K562 (cell line): ENCODE results near the gene VPS18. TPM values are rescaled to one million over a fixed set of nuclear protein-coding genes. Genes with fewer than 3 reads are reported as not detected.

Experiments used
- ETV6 ChIP-seq, 3 experiments: fragments of 150-350 bp in 1 of 3; sonication (generic) in 1 of 3; formaldehyde crosslinking in 1 of 3; IDR thresholded peaks; 2 replicates each; pipeline versions ENCODE4 v1.6.1 to v1.8.0; 2014 to 2022; ENCODE audit warnings: borderline replicate concordance in 2 of 3, low read depth in 2 of 3, antibody characterized with exemption in 1 of 3, low read length in 1 of 3, mild to moderate bottlenecking in 1 of 3, missing genetic modification reagents in 1 of 3
- FOXA1 ChIP-seq: fragments of 450-650 bp; IDR thresholded peaks from 2 replicates; pipeline ENCODE4 v1.6.1; 2016; ENCODE audit warnings: mild to moderate bottlenecking, borderline replicate concordance
- KLF16 ChIP-seq: IDR thresholded peaks from 2 replicates; pipeline ENCODE4 v1.6.1; 2016; ENCODE audit warnings: antibody characterized with exemption
- L3MBTL2 ChIP-seq: fragments of 450-650 bp; IDR thresholded peaks from 2 replicates; pipeline ENCODE4 v1.6.1; 2016; ENCODE audit warnings: mild to moderate bottlenecking, moderate library complexity
- NEUROD1 ChIP-seq: fragments of 150-350 bp; IDR thresholded peaks from 2 replicates; pipeline ENCODE4 v1.6.1; 2014; ENCODE audit warnings: borderline replicate concordance, low read length, low read depth; ENCODE audit not compliant: partially characterized antibody
- NONO ChIP-seq, 2 experiments: fragments of 200-400 bp in 1 of 2; fragments of 450-650 bp in 1 of 2; formaldehyde crosslinking in 1 of 2; IDR thresholded peaks; 2 replicates each; pipeline ENCODE4 v1.6.1; 2017; ENCODE audit warnings: low read depth in 2 of 2, mild to moderate bottlenecking in 2 of 2, moderate library complexity in 2 of 2, low read length in 1 of 2
- PYGO2 ChIP-seq: fragments of 450-650 bp; IDR thresholded peaks from 2 replicates; pipeline ENCODE4 v1.6.1; 2016; ENCODE audit warnings: mild to moderate bottlenecking, missing genetic modification characterization, moderate library complexity, missing compliant biosample characterization
- SAFB ChIP-seq: fragments of 200-400 bp; formaldehyde crosslinking; IDR thresholded peaks from 2 replicates; pipeline ENCODE4 v1.6.1; 2017; ENCODE audit warnings: low read depth, low read length, borderline replicate concordance
- SAP30 ChIP-seq: fragments of 200-600 bp; sonication (generic); IDR thresholded peaks from 2 replicates; pipeline ENCODE4 v1.6.1; 2012; ENCODE audit warnings: borderline replicate concordance, low read depth, mild to moderate bottlenecking, moderate library complexity, low read length, control low read depth, inconsistent platforms; ENCODE audit not compliant: insufficient read depth, poor library complexity, severe bottlenecking
- SMARCB1 ChIP-seq: IDR thresholded peaks from 2 replicates; pipeline ENCODE4 v1.6.1; 2011; ENCODE audit warnings: improper control_type of control experiment, low read depth; ENCODE audit not compliant: insufficient read length
- SNRNP70 ChIP-seq: fragments of 200-400 bp; formaldehyde crosslinking; optimal IDR thresholded peaks from 2 replicates; pipeline ENCODE3; 2017; ENCODE audit warnings: low read depth, low read length
- TARDBP ChIP-seq: fragments of 450-650 bp; IDR thresholded peaks from 2 replicates; pipeline ENCODE4 v1.6.1; 2016
- XRCC3 ChIP-seq: fragments of 450-650 bp; IDR thresholded peaks from 2 replicates; pipeline ENCODE4 v1.6.1; 2017; ENCODE audit warnings: mild to moderate bottlenecking, moderate library complexity
- ZHX1 ChIP-seq: fragments of 150-350 bp; conservative IDR thresholded peaks from 2 replicates; pipeline ENCODE4 v1.6.1; 2014; ENCODE audit warnings: low read length
- ZNF174 ChIP-seq: fragments of 250-450 bp; sonication (Bioruptor Pico); IDR thresholded peaks from 2 replicates; pipeline ENCODE4 v1.4.0; 2020; ENCODE audit warnings: mild to moderate bottlenecking
- ZNF592 ChIP-seq: fragments of 450-650 bp; IDR thresholded peaks from 2 replicates; pipeline ENCODE4 v1.6.1; 2017; ENCODE audit warnings: antibody characterized with exemption, mild to moderate bottlenecking
- polyA plus RNA-seq, 8 experiments: library from polyadenylated mRNA; depleted of rRNA in 4 of 8; stranded (reverse) in 5 of 8; unstranded in 3 of 8; fragments of >200 nt; fragmentation: Nextera tagmentation in 2 of 8; fragmentation: Illumina TruSeq in 1 of 8; extraction: Ambion mirVana in 2 of 8; extraction: Trizol in 1 of 8; gene quantifications; 2 replicates each; pipeline versions ENCODE4 v1.2.1 to v1.2.3, GENCODE V29; 2011 to 2014; ENCODE audit warnings: inconsistent platforms in 1 of 8, missing spikeins in 1 of 8
- total RNA-seq, 7 experiments: library from RNA; depleted of rRNA in 6 of 7; stranded (reverse); fragments of >200 nt in 6 of 7; fragmentation: Illumina TruSeq in 2 of 7; extraction: Trizol in 2 of 7; gene quantifications; 2 replicates each; pipeline versions ENCODE4 v1.2.1 to v1.2.3, GENCODE V29; 2011 to 2021; ENCODE audit warnings: low replicate concordance in 1 of 7
- TF ChIP-seq, protein P1 (sequence below): IDR thresholded peaks from 2 replicates; pipeline ENCODE4 v1.6.1; 2011; ENCODE audit warnings: borderline replicate concordance, low read depth, mild to moderate bottlenecking, moderate library complexity, low read length; ENCODE audit not compliant: insufficient read depth, poor library complexity, severe bottlenecking

Gene VPS18
- total and polyA plus RNA-seq, 9 of the 15 experiments (the other 6 are each of a cell fraction or from before 2014, with no cell fraction given) = 0.73 to 19.9 (median 8.5) TPM

- peak in 1 of 2 experiments; percentile 81; a peak in 3 of 4 replicates for TF ChIP-seq NONO (IDR thresholded peaks at IDR 0.05; ENCODE audit: low read depth in 2 of 2, low read length in 1 of 2)
- TF ChIP-seq ZNF592 = peak; percentile 48; the same call in 1 of the 2 replicates
- TF ChIP-seq KLF16 = 0 out of 2 replicates have a peak, but pooled peaks have one; percentile 5
- no peak for TF ChIP-seq ZNF174
- no peak for TF ChIP-seq FOXA1
- no peak for TF ChIP-seq SMARCB1
- no peak for TF ChIP-seq SAFB
- TF ChIP-seq, protein P1, sequence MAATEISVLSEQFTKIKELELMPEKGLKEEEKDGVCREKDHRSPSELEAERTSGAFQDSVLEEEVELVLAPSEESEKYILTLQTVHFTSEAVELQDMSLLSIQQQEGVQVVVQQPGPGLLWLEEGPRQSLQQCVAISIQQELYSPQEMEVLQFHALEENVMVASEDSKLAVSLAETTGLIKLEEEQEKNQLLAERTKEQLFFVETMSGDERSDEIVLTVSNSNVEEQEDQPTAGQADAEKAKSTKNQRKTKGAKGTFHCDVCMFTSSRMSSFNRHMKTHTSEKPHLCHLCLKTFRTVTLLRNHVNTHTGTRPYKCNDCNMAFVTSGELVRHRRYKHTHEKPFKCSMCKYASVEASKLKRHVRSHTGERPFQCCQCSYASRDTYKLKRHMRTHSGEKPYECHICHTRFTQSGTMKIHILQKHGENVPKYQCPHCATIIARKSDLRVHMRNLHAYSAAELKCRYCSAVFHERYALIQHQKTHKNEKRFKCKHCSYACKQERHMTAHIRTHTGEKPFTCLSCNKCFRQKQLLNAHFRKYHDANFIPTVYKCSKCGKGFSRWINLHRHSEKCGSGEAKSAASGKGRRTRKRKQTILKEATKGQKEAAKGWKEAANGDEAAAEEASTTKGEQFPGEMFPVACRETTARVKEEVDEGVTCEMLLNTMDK = peak; percentile 63
- TF ChIP-seq NEUROD1 = no peak
- TF ChIP-seq ETV6 (IDR thresholded peaks at IDR 0.05; ENCODE audit: borderline replicate concordance in 1 of 2, low read depth in 2 of 2, low read length in 1 of 2) = peak in 1 of 2 experiments; percentile 26; a peak in 1 of 4 replicates
- no peak for TF ChIP-seq ETV6 (CRISPR knock-in tag; IDR thresholded peaks at IDR 0.05; ENCODE audit: borderline replicate concordance)
- peak; percentile 84; the same call in 1 of the 2 replicates for TF ChIP-seq L3MBTL2
- TF ChIP-seq SNRNP70 = no peak
- TF ChIP-seq PYGO2 (tag) = no peak
- TF ChIP-seq SAP30 = no peak
- TF ChIP-seq ZHX1 = 0 out of 2 replicates have a peak, but pooled peaks have one; percentile 21
- TF ChIP-seq TARDBP = no peak; the same call in 1 of the 2 replicates
- no peak for TF ChIP-seq XRCC3
These were observed 47.5 kb downstream of the VPS18 start (continued) for GRCh38 chr15:40941528-40942336.
